GM19239 (cell line): ENCODE results near the gene SFI1.
"Not testable (repeated sequence)": the region's sequence is repeated elsewhere in the genome, so short reads cannot be mapped to it uniquely, and the experiment has no call there.

ENCODE experiments used
- DNase-seq: peaks from one replicate; pipeline ENCODE4 v3.0.0; 2011; ENCODE audit warnings: low spot score; ENCODE audit not compliant: insufficient read length
- FAIRE-seq: peaks from 2 replicates; lab custom pipeline; 2011; peaks lifted over from hg19 to GRCh38; lab: Jason Lieb, UNC

The SFI1 gene

GRCh38 chr22:31585161-31585859, 89.0 kb downstream of the SFI1 start:
- FAIRE-seq, result no peak
- no peak for DNase-seq

GRCh38 chr22:31586137-31586920, 90.0 kb downstream of the SFI1 start:
- DNase-seq (no peak), FAIRE-seq (no peak)

- FAIRE-seq (no peak), DNase-seq (no peak)
Observed at GRCh38 chr22:31588970-31589675, 92.8 kb downstream of the SFI1 start.

GRCh38 chr22:31590161-31590560, 93.8 kb downstream of the SFI1 start:
- FAIRE-seq, DNase-seq: not testable (repeated sequence)

- DNase-seq (no peak), FAIRE-seq (no peak)
Observed at GRCh38 chr22:31595271-31595670, 98.9 kb downstream of the SFI1 start.

- DNase-seq (no peak), FAIRE-seq (no peak)
Observed at GRCh38 chr22:31602259-31602952, 106.1 kb downstream of the SFI1 start.

GRCh38 chr22:31603081-31603525, 106.8 kb downstream of the SFI1 start:
- FAIRE-seq, result no peak

GRCh38 chr22:31603574-31603973, 107.2 kb downstream of the SFI1 start:
- FAIRE-seq (no peak), DNase-seq (no peak)

More at GRCh38 chr22:31603081-31603525, 106.8 kb downstream of the SFI1 start:
- DNase-seq, result no peak

GRCh38 chr22:31604137-31604705, 107.9 kb downstream of the SFI1 start:
- DNase-seq, result no peak
- FAIRE-seq, result no peak

- no peak for FAIRE-seq
- no peak for DNase-seq
Observed at GRCh38 chr22:31604746-31605705, 108.7 kb downstream of the SFI1 start.

GRCh38 chr22:31605851-31606585, 109.7 kb downstream of the SFI1 start:
- FAIRE-seq (no peak), DNase-seq (no peak)

GRCh38 chr22:31607696-31608095, 111.4 kb downstream of the SFI1 start:
- DNase-seq (no peak), FAIRE-seq (no peak)

- no peak for FAIRE-seq
- no peak for DNase-seq
Observed at GRCh38 chr22:31609716-31610115, 113.4 kb downstream of the SFI1 start.

- DNase-seq (no peak), FAIRE-seq (no peak)
Observed at GRCh38 chr22:31610611-31611010, 114.3 kb downstream of the SFI1 start.

GRCh38 chr22:31611061-31611760, 114.9 kb downstream of the SFI1 start:
- FAIRE-seq (no peak), DNase-seq (no peak)

GRCh38 chr22:31612891-31613285, 116.6 kb downstream of the SFI1 start:
- no peak for DNase-seq
- no peak for FAIRE-seq

- DNase-seq, result no peak
- no peak for FAIRE-seq
Observed at GRCh38 chr22:31613286-31613903, 117.1 kb downstream of the SFI1 start.
